ENCODE results near the gene PAPOLG. TPM values are rescaled to one million over a fixed set of nuclear protein-coding genes. Genes with fewer than 3 reads are reported as not detected.

Gene PAPOLG
- total RNA-seq, 1 donor from 2014 or later, result 60.8 TPM

DNA sequence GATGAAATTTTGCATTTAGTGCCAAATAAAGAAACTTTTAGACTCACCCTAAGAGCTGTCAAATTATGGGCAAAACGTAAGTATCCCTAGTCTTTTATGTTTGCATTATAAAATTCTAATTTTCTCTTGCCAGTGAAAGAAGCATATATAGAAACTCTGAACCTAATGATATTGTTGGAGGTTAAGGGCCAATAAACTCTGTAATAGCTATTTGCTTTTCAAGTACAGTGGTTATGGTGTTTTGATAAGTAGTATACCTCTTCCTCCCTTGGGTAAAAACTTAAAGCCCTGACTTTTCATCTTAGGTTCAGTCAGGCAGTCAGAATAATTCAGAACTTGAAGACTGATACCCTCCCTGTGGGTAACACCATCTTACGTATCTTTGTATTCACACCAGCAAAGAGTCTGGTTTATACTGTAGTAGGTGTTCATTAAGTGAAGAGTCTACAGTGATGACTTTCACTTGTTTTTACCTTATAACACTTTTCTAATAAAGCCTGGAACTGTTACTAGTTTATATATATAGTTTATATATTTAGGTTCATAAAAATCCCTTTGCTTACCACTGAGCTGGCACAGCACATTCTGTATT, 19.1 kb downstream of the PAPOLG start:
- H3K9me3 Mint-ChIP-seq, result no peaks in the 10 kb centered on the region
- H3K9me3 ChIP-seq (ENCODE audit: low read depth), result no peaks in the 10 kb centered on the region
- no peak overlapping the region for H3K4me2 ChIP-seq
- H3K9ac ChIP-seq, result no peak overlapping the region
- no peaks in the 10 kb centered on the region for H4K20me1 ChIP-seq (ENCODE audit: low read depth)
- peaks cover 31% of the 10 kb centered on the region for H3K36me3 Mint-ChIP-seq
- no peak overlapping the region for H3K27ac Mint-ChIP-seq
- no peak for DNase-seq (ENCODE audit: low spot score)
- TF ChIP-seq EZH2 (IDR thresholded peaks at IDR 0.05), result no peak
- TF ChIP-seq EZH2phosphoT487 (IDR thresholded peaks at IDR 0.05), result no peak
- TF ChIP-seq, protein P1, sequence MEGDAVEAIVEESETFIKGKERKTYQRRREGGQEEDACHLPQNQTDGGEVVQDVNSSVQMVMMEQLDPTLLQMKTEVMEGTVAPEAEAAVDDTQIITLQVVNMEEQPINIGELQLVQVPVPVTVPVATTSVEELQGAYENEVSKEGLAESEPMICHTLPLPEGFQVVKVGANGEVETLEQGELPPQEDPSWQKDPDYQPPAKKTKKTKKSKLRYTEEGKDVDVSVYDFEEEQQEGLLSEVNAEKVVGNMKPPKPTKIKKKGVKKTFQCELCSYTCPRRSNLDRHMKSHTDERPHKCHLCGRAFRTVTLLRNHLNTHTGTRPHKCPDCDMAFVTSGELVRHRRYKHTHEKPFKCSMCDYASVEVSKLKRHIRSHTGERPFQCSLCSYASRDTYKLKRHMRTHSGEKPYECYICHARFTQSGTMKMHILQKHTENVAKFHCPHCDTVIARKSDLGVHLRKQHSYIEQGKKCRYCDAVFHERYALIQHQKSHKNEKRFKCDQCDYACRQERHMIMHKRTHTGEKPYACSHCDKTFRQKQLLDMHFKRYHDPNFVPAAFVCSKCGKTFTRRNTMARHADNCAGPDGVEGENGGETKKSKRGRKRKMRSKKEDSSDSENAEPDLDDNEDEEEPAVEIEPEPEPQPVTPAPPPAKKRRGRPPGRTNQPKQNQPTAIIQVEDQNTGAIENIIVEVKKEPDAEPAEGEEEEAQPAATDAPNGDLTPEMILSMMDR (IDR thresholded peaks at IDR 0.05), result no peak
- H3K4me3 Mint-ChIP-seq, result no peak overlapping the region
- no peak overlapping the region for H3K27ac ChIP-seq
- H3K27me3 ChIP-seq, result no peaks in the 10 kb centered on the region
- H3K79me2 ChIP-seq (ENCODE audit: low read depth), result no peaks in the 10 kb centered on the region
- H3K4me1 Mint-ChIP-seq, result no peaks in the 10 kb centered on the region
- H2AFZ ChIP-seq (replicated peaks), result no peak overlapping the region
- peaks cover 3% of the 10 kb centered on the region for H3K27me3 Mint-ChIP-seq (ENCODE audit: insufficient read depth, low read depth)
- no peak overlapping the region for H3K4me3 ChIP-seq
- peaks cover 40% of the 10 kb centered on the region for H3K36me3 ChIP-seq
- no peaks in the 10 kb centered on the region for H3F3A ChIP-seq (ENCODE audit: low read depth)
- H3K4me1 ChIP-seq, result no peaks in the 10 kb centered on the region

DNA sequence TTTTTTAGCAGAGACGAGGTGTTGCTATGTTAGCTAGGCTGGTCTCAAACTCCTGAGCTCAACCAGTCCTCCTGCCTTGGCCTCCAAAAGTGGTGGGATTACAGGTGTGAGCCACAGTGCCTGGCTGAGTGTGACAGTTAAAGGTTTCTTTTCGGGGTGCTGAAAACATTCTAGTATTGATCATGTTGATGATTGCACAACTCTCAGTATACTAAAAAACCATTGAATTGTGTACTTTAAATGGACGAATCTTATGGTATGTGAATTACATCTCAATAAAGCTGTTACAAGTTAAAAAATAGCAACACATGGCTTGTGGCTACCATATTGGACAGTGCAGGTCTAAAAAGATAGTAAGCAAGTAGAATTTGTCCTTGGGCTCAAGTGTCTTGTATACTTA, 22.3 kb downstream of the PAPOLG start:
- no peak for DNase-seq (ENCODE audit: low spot score)
- H3K4me3 ChIP-seq, result no peak overlapping the region
- H3K27me3 Mint-ChIP-seq (ENCODE audit: insufficient read depth, low read depth), result peaks cover 4% of the 10 kb centered on the region
- H3K9me3 Mint-ChIP-seq, result no peaks in the 10 kb centered on the region
- no peak overlapping the region for H3K27ac Mint-ChIP-seq
- peaks cover 29% of the 10 kb centered on the region for H3K36me3 Mint-ChIP-seq
- no peak overlapping the region for H3K4me2 ChIP-seq
- no peaks in the 10 kb centered on the region for H4K20me1 ChIP-seq (ENCODE audit: low read depth)
- no peaks in the 10 kb centered on the region for H3K4me1 ChIP-seq
- H3K4me3 Mint-ChIP-seq, result no peak overlapping the region
- peaks cover 28% of the 10 kb centered on the region for H3K36me3 ChIP-seq
- H3K79me2 ChIP-seq (ENCODE audit: low read depth), result no peaks in the 10 kb centered on the region
- TF ChIP-seq EZH2phosphoT487 (IDR thresholded peaks at IDR 0.05) (no peak), EZH2 (IDR thresholded peaks at IDR 0.05) (no peak)
- TF ChIP-seq, protein P1 (IDR thresholded peaks at IDR 0.05), result no peak
- H3F3A ChIP-seq (ENCODE audit: low read depth), result no peaks in the 10 kb centered on the region
- no peaks in the 10 kb centered on the region for H3K4me1 Mint-ChIP-seq
- H3K27me3 ChIP-seq, result no peaks in the 10 kb centered on the region
- H3K9ac ChIP-seq, result no peak overlapping the region
- no peaks in the 10 kb centered on the region for H3K9me3 ChIP-seq (ENCODE audit: low read depth)
- H2AFZ ChIP-seq (replicated peaks), result no peak overlapping the region
- H3K27ac ChIP-seq, result no peak overlapping the region

DNA sequence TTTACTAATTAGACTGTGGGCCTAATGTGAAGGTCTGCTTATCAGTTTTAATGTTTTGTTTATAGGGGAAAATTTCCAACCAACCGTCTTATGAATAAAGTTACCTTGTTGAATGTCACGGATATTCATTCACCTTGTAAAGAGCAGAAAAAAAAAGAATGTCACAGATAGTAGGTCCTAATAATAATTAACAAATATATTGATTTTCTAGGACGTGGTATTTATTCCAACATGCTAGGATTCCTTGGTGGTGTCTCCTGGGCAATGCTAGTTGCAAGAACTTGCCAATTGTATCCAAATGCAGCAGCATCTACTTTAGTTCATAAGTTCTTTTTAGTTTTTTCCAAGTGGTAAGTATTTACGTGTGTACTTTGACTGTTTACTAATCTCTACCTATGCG, 23.4 kb downstream of the PAPOLG start:
- no peaks in the 10 kb centered on the region for H3K9me3 Mint-ChIP-seq
- no peak overlapping the region for H3K27ac ChIP-seq
- H3K79me2 ChIP-seq (ENCODE audit: low read depth), result no peaks in the 10 kb centered on the region
- peaks cover 37% of the 10 kb centered on the region for H3K36me3 ChIP-seq
- no peaks in the 10 kb centered on the region for H3K4me1 ChIP-seq
- no peaks in the 10 kb centered on the region for H4K20me1 ChIP-seq (ENCODE audit: low read depth)
- peaks cover 2% of the 10 kb centered on the region for H3K27me3 Mint-ChIP-seq (ENCODE audit: insufficient read depth, low read depth)
- no peak overlapping the region for H3K9ac ChIP-seq
- no peak overlapping the region for H2AFZ ChIP-seq (replicated peaks)
- no peaks in the 10 kb centered on the region for H3K9me3 ChIP-seq (ENCODE audit: low read depth)
- no peak overlapping the region for H3K4me3 Mint-ChIP-seq
- H3K4me2 ChIP-seq, result no peak overlapping the region
- TF ChIP-seq, protein P1 (IDR thresholded peaks at IDR 0.05), result no peak
- TF ChIP-seq EZH2 (IDR thresholded peaks at IDR 0.05) (no peak), EZH2phosphoT487 (IDR thresholded peaks at IDR 0.05) (no peak)
- no peaks in the 10 kb centered on the region for H3K4me1 Mint-ChIP-seq
- no peaks in the 10 kb centered on the region for H3K27me3 ChIP-seq
- peaks cover 33% of the 10 kb centered on the region for H3K36me3 Mint-ChIP-seq
- H3F3A ChIP-seq (ENCODE audit: low read depth), result no peaks in the 10 kb centered on the region
- no peak for DNase-seq (ENCODE audit: low spot score)
- no peak overlapping the region for H3K4me3 ChIP-seq
- H3K27ac Mint-ChIP-seq, result no peak overlapping the region
